ENCODE measurements around the gene PRICKLE1.

PRICKLE1 gene

GRCh38 chr12:42589465-42590329 is at the start of gene PRICKLE1:
TSS of gene PRICKLE1 (minus strand) at chr12:42589746. CDS start at chr12:42472516, 117,230 bp downstream.
- DNase-seq: no peak

- no peak for DNase-seq
Observed at GRCh38 chr12:42638697-42639096, 49.2 kb upstream of the PRICKLE1 start.

GRCh38 chr12:42638011-42638410 is 48.5 kb upstream of the PRICKLE1 start:
- no peak for DNase-seq

GRCh38 chr12:42636993-42637392 is 47.4 kb upstream of the PRICKLE1 start:
- no peak for DNase-seq

- no peak for DNase-seq
Observed at GRCh38 chr12:42633594-42633993, 44.0 kb upstream of the PRICKLE1 start.

- DNase-seq: no peak
Observed at GRCh38 chr12:42631513-42631912, 42.0 kb upstream of the PRICKLE1 start.

GRCh38 chr12:42630314-42630713 is 40.8 kb upstream of the PRICKLE1 start:
- no peak for DNase-seq

GRCh38 chr12:42627151-42627550 is 37.6 kb upstream of the PRICKLE1 start:
- no peak for DNase-seq

GRCh38 chr12:42625611-42626010 is 36.1 kb upstream of the PRICKLE1 start:
- no peak for DNase-seq

GRCh38 chr12:42617622-42618021 is 28.1 kb upstream of the PRICKLE1 start:
- DNase-seq: no peak

GRCh38 chr12:42615006-42615405 is 25.5 kb upstream of the PRICKLE1 start:
- no peak for DNase-seq

- DNase-seq: no peak
Observed at GRCh38 chr12:42612231-42612613, 22.7 kb upstream of the PRICKLE1 start.

- DNase-seq: no peak
Observed at GRCh38 chr12:42611571-42612230, 22.2 kb upstream of the PRICKLE1 start.

GRCh38 chr12:42609605-42610004 is 20.1 kb upstream of the PRICKLE1 start:
- no peak for DNase-seq

- no peak for DNase-seq
Observed at GRCh38 chr12:42608196-42608825, 18.8 kb upstream of the PRICKLE1 start.

- no peak for DNase-seq
Observed at GRCh38 chr12:42607584-42608058, 18.1 kb upstream of the PRICKLE1 start.

GRCh38 chr12:42606471-42606870 is 16.9 kb upstream of the PRICKLE1 start:
- DNase-seq: no peak

- DNase-seq: no peak
Observed at GRCh38 chr12:42605685-42606084, 16.1 kb upstream of the PRICKLE1 start.

GRCh38 chr12:42603246-42603990 is 13.9 kb upstream of the PRICKLE1 start:
- DNase-seq: no peak

GRCh38 chr12:42593874-42594273 is 4.3 kb upstream of the PRICKLE1 start:
- no peak for DNase-seq

GRCh38 chr12:42590330-42590934 is 886 bp upstream of the PRICKLE1 start:
- no peak for DNase-seq

All from NCI-H1436 treated with DMSO at 0.1 percent for 48 hours (cell line).